ENCODE data around the gene GCDH.

GRCh38 chr19:12922959-12923358, 32.0 kb downstream of the GCDH start:
- TF ChIP-seq CTCF (conservative IDR thresholded peaks at IDR 0.05): no peak
- no peak for TF ChIP-seq ZFX (IDR thresholded peaks at IDR 0.05)
